Neural cell (in vitro differentiated cells): ENCODE measurements around the gene ZNF274. TPM values are rescaled to one million over a fixed set of nuclear protein-coding genes. Genes with fewer than 3 reads are reported as not detected.

ENCODE experiments used
- H2AFZ ChIP-seq: fragments of 200-600, 300-800 bp; sonication (generic), shearing (Covaris generic); 2 replicates; pipeline ENCODE4 v1.6.0; 2014; ENCODE audit warnings: low read depth, mild to moderate bottlenecking, antibody characterized with exemption, low read length, moderate library complexity
- H3F3A ChIP-seq: fragments of 200-600 bp; shearing (Covaris generic); 2 replicates; pipeline ENCODE4 v1.6.1; 2016; ENCODE audit warnings: mild to moderate bottlenecking, moderate library complexity, mixed read lengths, antibody characterized with exemption, low read length; ENCODE audit not compliant: insufficient read depth, poor library complexity, severe bottlenecking
- H3K27ac ChIP-seq: fragments of 200-600, 300-800 bp; sonication (generic), shearing (Covaris generic); 2 replicates; pipeline ENCODE4 v1.5.1; 2014; ENCODE audit warnings: mild to moderate bottlenecking, low read length, moderate library complexity
- H3K27me3 ChIP-seq: fragments of 300-800, 200-600 bp; sonication (generic), shearing (Covaris generic); 2 replicates; pipeline ENCODE4 v1.6.0; 2014; ENCODE audit warnings: mild to moderate bottlenecking, low read depth, low read length, moderate library complexity; ENCODE audit not compliant: insufficient read depth
- H3K36me3 ChIP-seq: fragments of 300-800, 200-600 bp; sonication (generic), shearing (Covaris generic); 2 replicates; pipeline ENCODE4 v1.5.1; 2014; ENCODE audit warnings: mild to moderate bottlenecking, antibody characterized with exemption, low read length, moderate library complexity; ENCODE audit not compliant: insufficient read depth
- H3K4me2 ChIP-seq: fragments of 300-800, 200-600 bp; sonication (generic), shearing (Covaris generic); 2 replicates; pipeline ENCODE4 v1.6.0; 2014; ENCODE audit warnings: mild to moderate bottlenecking, low read length
- H3K4me3 ChIP-seq: fragments of 300-800, 200-600 bp; sonication (generic), shearing (Covaris generic); 2 replicates; pipeline ENCODE4 v1.5.1; 2014; ENCODE audit warnings: mild to moderate bottlenecking, low read length, moderate library complexity
- H3K79me2 ChIP-seq: fragments of 200-600 bp; shearing (Covaris generic); replicated peaks from 2 replicates; pipeline ENCODE4 v1.6.0; 2014; ENCODE audit warnings: mild to moderate bottlenecking, low read length, moderate library complexity; ENCODE audit not compliant: insufficient read depth
- H3K9ac ChIP-seq: fragments of 300-800, 200-600 bp; sonication (generic), shearing (Covaris generic); 2 replicates; pipeline ENCODE4 v1.6.1; 2016; ENCODE audit warnings: mild to moderate bottlenecking, low read length, mixed read lengths
- H3K9me2 ChIP-seq: fragments of 200-600 bp; shearing (Covaris generic); 2 replicates; pipeline ENCODE4 v1.6.1; 2016; ENCODE audit warnings: mild to moderate bottlenecking, low read length, mixed read lengths; ENCODE audit not compliant: insufficient read depth
- H3K9me3 ChIP-seq: fragments of 200-600, 300-800 bp; sonication (generic), shearing (Covaris generic); 2 replicates; pipeline ENCODE4 v1.6.1; 2016; ENCODE audit warnings: mild to moderate bottlenecking, mixed run types, low read length, moderate library complexity, mixed read lengths
- H4K20me1 ChIP-seq: fragments of 200-600 bp; shearing (Covaris generic); 2 replicates; pipeline ENCODE4 v1.6.1; 2016; ENCODE audit warnings: mild to moderate bottlenecking, mixed run types; ENCODE audit not compliant: insufficient read depth
- CTCF ChIP-seq: fragments of 450-650 bp; IDR thresholded peaks from 2 replicates; pipeline ENCODE4 v1.5.1; 2014; ENCODE audit warnings: antibody characterized with exemption, mild to moderate bottlenecking, moderate library complexity; ENCODE audit not compliant: poor library complexity, severe bottlenecking
- EP300 ChIP-seq: fragments of 450-650 bp; conservative IDR thresholded peaks from 2 replicates; pipeline ENCODE4 v1.6.1; 2014; ENCODE audit warnings: antibody characterized with exemption, mild to moderate bottlenecking, moderate library complexity; ENCODE audit not compliant: poor library complexity, severe bottlenecking
- EZH2 ChIP-seq: fragments of 200-600, 300-800 bp; shearing (Covaris generic), sonication (generic); IDR thresholded peaks from 2 replicates; pipeline ENCODE4 v1.6.1; 2014; ENCODE audit warnings: antibody characterized with exemption, low read length, borderline replicate concordance, mild to moderate bottlenecking; ENCODE audit not compliant: insufficient read depth, poor library complexity, severe bottlenecking
- MXI1 ChIP-seq: fragments of 450-650 bp; conservative IDR thresholded peaks from 2 replicates; pipeline ENCODE4 v1.6.1; 2014; ENCODE audit warnings: antibody characterized with exemption, mild to moderate bottlenecking; ENCODE audit not compliant: poor library complexity, severe bottlenecking
- POLR2AphosphoS5 ChIP-seq: IDR thresholded peaks from 2 replicates; pipeline ENCODE4 v1.6.1; 2012
- RAD21 ChIP-seq: fragments of 450-650 bp; conservative IDR thresholded peaks from 2 replicates; pipeline ENCODE4 v1.6.1; 2014; ENCODE audit warnings: antibody characterized with exemption, mild to moderate bottlenecking, moderate library complexity
- REST ChIP-seq: IDR thresholded peaks from 2 replicates; pipeline ENCODE4 v1.6.1; 2012; ENCODE audit warnings: borderline replicate concordance
- SMC3 ChIP-seq: fragments of 450-650 bp; conservative IDR thresholded peaks from 2 replicates; pipeline ENCODE4 v1.6.1; 2014; ENCODE audit warnings: antibody characterized with exemption, mild to moderate bottlenecking, moderate library complexity; ENCODE audit not compliant: poor library complexity
- TAF1 ChIP-seq: IDR thresholded peaks from 2 replicates; pipeline ENCODE4 v1.6.1; 2012; ENCODE audit warnings: low read depth
- polyA plus RNA-seq: library from polyadenylated mRNA; depleted of rRNA; stranded (reverse); fragments of >200 nt; gene quantifications from 2 replicates; pipeline ENCODE4 v1.2.3, GENCODE V29; 2014

Gene ZNF274
- polyA plus RNA-seq, 1 donor from 2014 or later, result 47.2 TPM

- Histone ChIP-seq H4K20me1 (no peaks in the 10 kb centered on the region), H3K36me3 (no peaks in the 10 kb centered on the region), H3K27me3 (no peaks in the 10 kb centered on the region), H3K27ac (peak overlapping the region; percentile 80), H2AFZ (peak overlapping the region; percentile 87), H3K79me2 (peaks cover 3% of the 10 kb centered on the region), H3F3A (no peaks in the 10 kb centered on the region), H3K4me2 (peak overlapping the region; percentile 76), H3K9ac (peak overlapping the region; percentile 89), H3K9me2 (no peaks in the 10 kb centered on the region), H3K4me3 (peak overlapping the region; percentile 81), H3K9me3 (no peaks in the 10 kb centered on the region)
- TF ChIP-seq POLR2AphosphoS5 (peak; percentile 92), EP300 (no peak), MXI1 (peak; percentile 83), TAF1 (peak; percentile 74), CTCF (peak; percentile 100), EZH2 (no peak), REST (peak; percentile 61), SMC3 (peak; percentile 95), RAD21 (peak; percentile 100)
Observed at GRCh38 chr19:58154679-58155648, 27.9 kb upstream of the ZNF274 start.

GRCh38 chr19:58157045-58157728 lies 25.7 kb upstream of the ZNF274 start:
- peaks cover 4% of the 10 kb centered on the region for H3K9me3 ChIP-seq
- H3K27me3 ChIP-seq, result no peaks in the 10 kb centered on the region
- H4K20me1 ChIP-seq, result no peaks in the 10 kb centered on the region
- no peak overlapping the region for H3K27ac ChIP-seq
- no peaks in the 10 kb centered on the region for H3F3A ChIP-seq
- TF ChIP-seq RAD21, result no peak
- TF ChIP-seq MXI1, result no peak
- no peak for TF ChIP-seq POLR2AphosphoS5
- H3K9me2 ChIP-seq, result no peaks in the 10 kb centered on the region
- H2AFZ ChIP-seq, result no peak overlapping the region
- H3K4me2 ChIP-seq, result no peak overlapping the region
- no peaks in the 10 kb centered on the region for H3K79me2 ChIP-seq
- no peaks in the 10 kb centered on the region for H3K36me3 ChIP-seq
- H3K9ac ChIP-seq, result no peak overlapping the region
- H3K4me3 ChIP-seq, result no peak overlapping the region
